HFF-Myc (cell line): ENCODE data around the gene NEU4.

Experiments used
- DNase-seq: peaks from one replicate; pipeline ENCODE4 v3.0.0-alpha.2; 2011; ENCODE audit warnings: low read depth; ENCODE audit errors: extremely low read depth
- H3K4me3 ChIP-seq: replicated peaks from 2 replicates; pipeline ENCODE4 v1.5.1; 2011; ENCODE audit warnings: low read depth, mild to moderate bottlenecking, control low read depth, low read length
- CTCF ChIP-seq: IDR thresholded peaks from 2 replicates; pipeline ENCODE4 v1.5.1; 2012; ENCODE audit warnings: mild to moderate bottlenecking, low read depth, low read length, control low read depth; ENCODE audit errors: missing control alignments

Gene NEU4

GRCh38 chr2:241853651-241854341, 44.8 kb downstream of the NEU4 start:
- TF ChIP-seq CTCF = no peak
- no peak for DNase-seq
- H3K4me3 ChIP-seq = no peak overlapping the region

- TF ChIP-seq CTCF = no peak
- no peak for DNase-seq
- no peak overlapping the region for H3K4me3 ChIP-seq
Measured at GRCh38 chr2:241854342-241855244, 45.6 kb downstream of the NEU4 start.

- TF ChIP-seq CTCF = no peak
- DNase-seq = no peak
- no peak overlapping the region for H3K4me3 ChIP-seq
Measured at GRCh38 chr2:241855245-241855887, 46.4 kb downstream of the NEU4 start.

- no peak for TF ChIP-seq CTCF
- H3K4me3 ChIP-seq = no peak overlapping the region
Measured at GRCh38 chr2:241855888-241856422, 47.0 kb downstream of the NEU4 start.

GRCh38 chr2:241857041-241857541, 48.1 kb downstream of the NEU4 start:
- no peak overlapping the region for H3K4me3 ChIP-seq
- TF ChIP-seq CTCF = no peak
- no peak for DNase-seq

More at GRCh38 chr2:241855888-241856422, 47.0 kb downstream of the NEU4 start:
- no peak for DNase-seq

- DNase-seq = no peak
- no peak for TF ChIP-seq CTCF
Measured at GRCh38 chr2:241857572-241858121, 48.7 kb downstream of the NEU4 start.

More at GRCh38 chr2:241857572-241858121, 48.7 kb downstream of the NEU4 start:
- no peak overlapping the region for H3K4me3 ChIP-seq
